HepG2 (cell line): Measurements from ENCODE around the gene THOP1. TPM values are rescaled to one million over a fixed set of nuclear protein-coding genes. Genes with fewer than 3 reads are reported as not detected.

Experiments used
- CCDC6 ChIP-seq: sonication (generic); formaldehyde crosslinking; IDR thresholded peaks from 2 replicates; pipeline ENCODE4 v1.8.1; 2022; ENCODE audit warnings: mild to moderate bottlenecking, missing genetic modification reagents, moderate library complexity
- ERF ChIP-seq: IDR thresholded peaks from 2 replicates; pipeline ENCODE4 v1.6.1; 2018; ENCODE audit warnings: missing biosample characterization, missing genetic modification reagents
- EZH2 ChIP-seq: conservative IDR thresholded peaks from 2 replicates; pipeline ENCODE4 v1.6.1; 2012; ENCODE audit warnings: mild to moderate bottlenecking, low read depth, low read length, moderate library complexity
- MAFF ChIP-seq: IDR thresholded peaks from 2 replicates; pipeline ENCODE4 v1.6.1; 2011; ENCODE audit warnings: low read depth, low read length, improper control_type of control experiment
- MEIS2 ChIP-seq: sonication (generic); formaldehyde crosslinking; IDR thresholded peaks from 2 replicates; pipeline ENCODE4 v1.9.0; 2021; ENCODE audit warnings: mild to moderate bottlenecking, missing genetic modification reagents
- ZFX ChIP-seq: sonication (generic); formaldehyde crosslinking; IDR thresholded peaks from 2 replicates; pipeline ENCODE4 v1.4.0; 2020; ENCODE audit warnings: mild to moderate bottlenecking, low read depth, missing genetic modification reagents, moderate library complexity
- ZNF549 ChIP-seq: sonication (generic); formaldehyde crosslinking; IDR thresholded peaks from 2 replicates; pipeline ENCODE4 v1.5.0; 2020; ENCODE audit warnings: missing genetic modification reagents
- ZNF589 ChIP-seq: sonication (generic); formaldehyde crosslinking; conservative IDR thresholded peaks from 2 replicates; pipeline ENCODE4 v1.8.0; 2022; ENCODE audit warnings: mild to moderate bottlenecking, moderate library complexity, missing genetic modification reagents
- ZNF775 ChIP-seq: sonication (generic); formaldehyde crosslinking; IDR thresholded peaks from 2 replicates; pipeline ENCODE4 v1.4.0; 2020; ENCODE audit warnings: missing genetic modification reagents, mild to moderate bottlenecking, moderate library complexity, borderline replicate concordance
- ZSCAN12 ChIP-seq: sonication (generic); formaldehyde crosslinking; IDR thresholded peaks from 2 replicates; pipeline ENCODE4 v1.9.0; 2021; ENCODE audit warnings: mild to moderate bottlenecking, missing genetic modification reagents
- polyA plus RNA-seq, 8 experiments: library from polyadenylated mRNA; depleted of rRNA in 3 of 8; stranded (reverse) in 7 of 8; unstranded in 1 of 8; fragments of >200 nt; fragmentation: Illumina TruSeq in 4 of 8; extraction: Trizol in 4 of 8; gene quantifications; 2 replicates each; pipeline versions ENCODE4 v1.2.1 to v1.2.3, GENCODE V29; 2011 to 2016; ENCODE audit warnings: low read depth in 4 of 8, missing spikeins in 1 of 8, mixed read lengths in 1 of 8; ENCODE audit not compliant: insufficient read depth in 1 of 8
- total RNA-seq, 5 experiments: library from RNA; depleted of rRNA; stranded (reverse); fragments of >200 nt; fragmentation: Illumina TruSeq; extraction: Trizol; gene quantifications; 2 replicates each; pipeline ENCODE4 v1.2.3, GENCODE V29; 2016; ENCODE audit warnings: low read depth in 1 of 5
- TF ChIP-seq, protein P1 (sequence below): IDR thresholded peaks from 2 replicates; pipeline ENCODE4 v1.6.1; 2016; ENCODE audit warnings: missing genetic modification reagents, missing compliant biosample characterization
- TF ChIP-seq, protein P2 (sequence below): sonication (generic); formaldehyde crosslinking; IDR thresholded peaks from 2 replicates; pipeline ENCODE4 v1.5.0; 2020; ENCODE audit warnings: mild to moderate bottlenecking, missing genetic modification reagents, borderline replicate concordance
- TF ChIP-seq, protein P3 (sequence below): sonication (generic); formaldehyde crosslinking; IDR thresholded peaks from 2 replicates; pipeline ENCODE4 v1.5.1; 2020; ENCODE audit warnings: missing genetic modification reagents, mild to moderate bottlenecking, borderline replicate concordance
- TF ChIP-seq, protein P4 (sequence below): sonication (generic); formaldehyde crosslinking; IDR thresholded peaks from 2 replicates; pipeline ENCODE4 v1.5.1; 2020; ENCODE audit warnings: mild to moderate bottlenecking, missing genetic modification reagents, moderate library complexity
- TF ChIP-seq, protein P5 (sequence below): sonication (generic); formaldehyde crosslinking; IDR thresholded peaks from 2 replicates; pipeline ENCODE4 v1.4.0; 2020; ENCODE audit warnings: mild to moderate bottlenecking, missing genetic modification reagents
- TF ChIP-seq, protein P6 (sequence below): sonication (generic); formaldehyde crosslinking; IDR thresholded peaks from 2 replicates; pipeline ENCODE4 v1.5.1; 2020; ENCODE audit warnings: mild to moderate bottlenecking, missing genetic modification reagents, borderline replicate concordance

Gene THOP1
- total and polyA plus RNA-seq, 2 of the 13 experiments (the other 11 are each of a cell fraction or from before 2014, with no cell fraction given) = 74.4 to 116 TPM

DNA sequence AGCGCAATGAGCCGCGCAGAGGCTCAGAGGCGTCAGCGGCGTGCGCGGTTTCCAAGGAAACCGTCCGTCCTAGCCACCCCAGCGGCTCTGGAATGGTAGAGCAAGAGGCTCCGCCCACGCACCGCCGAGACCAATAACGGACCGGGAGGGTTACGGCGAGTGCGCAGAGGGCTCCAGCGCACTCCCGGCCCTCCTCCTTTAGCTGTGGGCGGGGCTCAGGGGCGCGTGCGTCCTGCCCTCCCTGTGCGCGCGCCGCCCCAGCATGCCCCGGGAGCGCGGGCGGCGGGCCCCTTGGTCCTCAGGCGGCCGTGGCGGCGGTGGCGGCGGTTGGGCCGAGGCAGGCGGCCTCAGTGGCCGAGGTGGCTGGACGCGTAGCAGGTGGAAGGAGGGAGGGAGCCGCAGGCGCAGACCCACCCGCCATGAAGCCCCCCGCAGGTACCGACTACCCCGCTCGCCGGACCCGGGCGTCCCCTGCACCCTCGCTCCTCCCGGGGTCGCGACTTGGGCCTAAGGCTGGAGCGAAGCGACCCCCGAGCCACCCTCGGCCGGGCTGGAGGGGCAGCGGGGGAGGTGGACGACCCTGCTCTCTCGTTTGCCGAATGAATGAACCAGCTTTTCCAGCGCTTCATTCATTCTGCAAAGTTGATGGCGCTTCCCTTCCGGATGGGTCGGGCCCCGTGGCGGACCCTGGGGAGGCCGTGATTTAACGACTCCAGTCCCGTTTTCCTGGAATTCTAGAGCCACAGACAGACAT, at the start of gene THOP1 (continued):
- TF ChIP-seq CCDC6 (CRISPR knock-in tag) = peak; percentile 74; the same call in 1 of the 2 replicates
- TF ChIP-seq, protein P1, sequence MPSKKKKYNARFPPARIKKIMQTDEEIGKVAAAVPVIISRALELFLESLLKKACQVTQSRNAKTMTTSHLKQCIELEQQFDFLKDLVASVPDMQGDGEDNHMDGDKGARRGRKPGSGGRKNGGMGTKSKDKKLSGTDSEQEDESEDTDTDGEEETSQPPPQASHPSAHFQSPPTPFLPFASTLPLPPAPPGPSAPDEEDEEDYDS = peak; percentile 55; the same call in 1 of the 2 replicates
- peak; percentile 54; the same call in 1 of the 2 replicates for TF ChIP-seq ERF (CRISPR knock-in tag)
- TF ChIP-seq ZNF549 (CRISPR knock-in tag) = no peak
- TF ChIP-seq MEIS2 (CRISPR knock-in tag) = peak; percentile 27; the same call in 1 of the 2 replicates
- TF ChIP-seq ZNF589 (CRISPR knock-in tag) = 0 out of 2 replicates have a peak, but pooled peaks have one; percentile 42
- no peak for TF ChIP-seq ZSCAN12 (CRISPR knock-in tag)
- TF ChIP-seq ZNF775 = no peak
- TF ChIP-seq, protein P2, sequence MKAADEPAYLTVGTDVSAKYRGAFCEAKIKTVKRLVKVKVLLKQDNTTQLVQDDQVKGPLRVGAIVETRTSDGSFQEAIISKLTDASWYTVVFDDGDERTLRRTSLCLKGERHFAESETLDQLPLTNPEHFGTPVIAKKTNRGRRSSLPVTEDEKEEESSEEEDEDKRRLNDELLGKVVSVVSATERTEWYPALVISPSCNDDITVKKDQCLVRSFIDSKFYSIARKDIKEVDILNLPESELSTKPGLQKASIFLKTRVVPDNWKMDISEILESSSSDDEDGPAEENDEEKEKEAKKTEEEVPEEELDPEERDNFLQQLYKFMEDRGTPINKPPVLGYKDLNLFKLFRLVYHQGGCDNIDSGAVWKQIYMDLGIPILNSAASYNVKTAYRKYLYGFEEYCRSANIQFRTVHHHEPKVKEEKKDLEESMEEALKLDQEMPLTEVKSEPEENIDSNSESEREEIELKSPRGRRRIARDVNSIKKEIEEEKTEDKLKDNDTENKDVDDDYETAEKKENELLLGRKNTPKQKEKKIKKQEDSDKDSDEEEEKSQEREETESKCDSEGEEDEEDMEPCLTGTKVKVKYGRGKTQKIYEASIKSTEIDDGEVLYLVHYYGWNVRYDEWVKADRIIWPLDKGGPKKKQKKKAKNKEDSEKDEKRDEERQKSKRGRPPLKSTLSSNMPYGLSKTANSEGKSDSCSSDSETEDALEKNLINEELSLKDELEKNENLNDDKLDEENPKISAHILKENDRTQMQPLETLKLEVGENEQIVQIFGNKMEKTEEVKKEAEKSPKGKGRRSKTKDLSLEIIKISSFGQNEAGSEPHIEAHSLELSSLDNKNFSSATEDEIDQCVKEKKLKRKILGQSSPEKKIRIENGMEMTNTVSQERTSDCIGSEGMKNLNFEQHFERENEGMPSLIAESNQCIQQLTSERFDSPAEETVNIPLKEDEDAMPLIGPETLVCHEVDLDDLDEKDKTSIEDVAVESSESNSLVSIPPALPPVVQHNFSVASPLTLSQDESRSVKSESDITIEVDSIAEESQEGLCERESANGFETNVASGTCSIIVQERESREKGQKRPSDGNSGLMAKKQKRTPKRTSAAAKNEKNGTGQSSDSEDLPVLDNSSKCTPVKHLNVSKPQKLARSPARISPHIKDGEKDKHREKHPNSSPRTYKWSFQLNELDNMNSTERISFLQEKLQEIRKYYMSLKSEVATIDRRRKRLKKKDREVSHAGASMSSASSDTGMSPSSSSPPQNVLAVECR (CRISPR knock-in tag) = peak; percentile 82
- TF ChIP-seq, protein P3, sequence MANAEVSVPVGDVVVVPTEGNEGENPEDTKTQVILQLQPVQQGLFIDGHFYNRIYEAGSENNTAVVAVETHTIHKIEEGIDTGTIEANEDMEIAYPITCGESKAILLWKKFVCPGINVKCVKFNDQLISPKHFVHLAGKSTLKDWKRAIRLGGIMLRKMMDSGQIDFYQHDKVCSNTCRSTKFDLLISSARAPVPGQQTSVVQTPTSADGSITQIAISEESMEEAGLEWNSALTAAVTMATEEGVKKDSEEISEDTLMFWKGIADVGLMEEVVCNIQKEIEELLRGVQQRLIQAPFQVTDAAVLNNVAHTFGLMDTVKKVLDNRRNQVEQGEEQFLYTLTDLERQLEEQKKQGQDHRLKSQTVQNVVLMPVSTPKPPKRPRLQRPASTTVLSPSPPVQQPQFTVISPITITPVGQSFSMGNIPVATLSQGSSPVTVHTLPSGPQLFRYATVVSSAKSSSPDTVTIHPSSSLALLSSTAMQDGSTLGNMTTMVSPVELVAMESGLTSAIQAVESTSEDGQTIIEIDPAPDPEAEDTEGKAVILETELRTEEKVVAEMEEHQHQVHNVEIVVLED (CRISPR knock-in tag) = peak; percentile 67
- TF ChIP-seq, protein P4, sequence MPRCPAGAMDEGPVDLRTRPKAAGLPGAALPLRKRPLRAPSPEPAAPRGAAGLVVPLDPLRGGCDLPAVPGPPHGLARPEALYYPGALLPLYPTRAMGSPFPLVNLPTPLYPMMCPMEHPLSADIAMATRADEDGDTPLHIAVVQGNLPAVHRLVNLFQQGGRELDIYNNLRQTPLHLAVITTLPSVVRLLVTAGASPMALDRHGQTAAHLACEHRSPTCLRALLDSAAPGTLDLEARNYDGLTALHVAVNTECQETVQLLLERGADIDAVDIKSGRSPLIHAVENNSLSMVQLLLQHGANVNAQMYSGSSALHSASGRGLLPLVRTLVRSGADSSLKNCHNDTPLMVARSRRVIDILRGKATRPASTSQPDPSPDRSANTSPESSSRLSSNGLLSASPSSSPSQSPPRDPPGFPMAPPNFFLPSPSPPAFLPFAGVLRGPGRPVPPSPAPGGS (CRISPR knock-in tag) = 0 out of 2 replicates have a peak, but pooled peaks have one; percentile 17
- TF ChIP-seq MAFF = no peak
- TF ChIP-seq EZH2 = no peak
- TF ChIP-seq, protein P5, sequence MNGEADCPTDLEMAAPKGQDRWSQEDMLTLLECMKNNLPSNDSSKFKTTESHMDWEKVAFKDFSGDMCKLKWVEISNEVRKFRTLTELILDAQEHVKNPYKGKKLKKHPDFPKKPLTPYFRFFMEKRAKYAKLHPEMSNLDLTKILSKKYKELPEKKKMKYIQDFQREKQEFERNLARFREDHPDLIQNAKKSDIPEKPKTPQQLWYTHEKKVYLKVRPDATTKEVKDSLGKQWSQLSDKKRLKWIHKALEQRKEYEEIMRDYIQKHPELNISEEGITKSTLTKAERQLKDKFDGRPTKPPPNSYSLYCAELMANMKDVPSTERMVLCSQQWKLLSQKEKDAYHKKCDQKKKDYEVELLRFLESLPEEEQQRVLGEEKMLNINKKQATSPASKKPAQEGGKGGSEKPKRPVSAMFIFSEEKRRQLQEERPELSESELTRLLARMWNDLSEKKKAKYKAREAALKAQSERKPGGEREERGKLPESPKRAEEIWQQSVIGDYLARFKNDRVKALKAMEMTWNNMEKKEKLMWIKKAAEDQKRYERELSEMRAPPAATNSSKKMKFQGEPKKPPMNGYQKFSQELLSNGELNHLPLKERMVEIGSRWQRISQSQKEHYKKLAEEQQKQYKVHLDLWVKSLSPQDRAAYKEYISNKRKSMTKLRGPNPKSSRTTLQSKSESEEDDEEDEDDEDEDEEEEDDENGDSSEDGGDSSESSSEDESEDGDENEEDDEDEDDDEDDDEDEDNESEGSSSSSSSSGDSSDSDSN (CRISPR knock-in tag) = peak; percentile 48; the same call in 1 of the 2 replicates
- TF ChIP-seq, protein P6, sequence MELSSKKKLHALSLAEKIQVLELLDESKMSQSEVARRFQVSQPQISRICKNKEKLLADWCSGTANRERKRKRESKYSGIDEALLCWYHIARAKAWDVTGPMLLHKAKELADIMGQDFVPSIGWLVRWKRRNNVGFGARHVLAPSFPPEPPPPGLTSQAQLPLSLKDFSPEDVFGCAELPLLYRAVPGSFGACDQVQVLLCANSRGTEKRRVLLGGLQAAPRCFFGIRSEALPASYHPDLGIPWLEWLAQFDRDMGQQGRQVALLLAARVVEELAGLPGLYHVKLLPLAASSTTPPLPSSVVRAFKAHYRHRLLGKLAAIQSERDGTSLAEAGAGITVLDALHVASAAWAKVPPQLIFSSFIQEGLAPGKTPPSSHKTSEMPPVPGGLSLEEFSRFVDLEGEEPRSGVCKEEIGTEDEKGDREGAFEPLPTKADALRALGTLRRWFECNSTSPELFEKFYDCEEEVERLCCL (CRISPR knock-in tag) = no peak
- TF ChIP-seq ZFX (CRISPR knock-in tag) = peak; percentile 95
